H9 (cell line): ENCODE data around the gene ABHD5. TPM values are rescaled to one million over a fixed set of nuclear protein-coding genes. Genes with fewer than 3 reads are reported as not detected.

Source experiments
- DNase-seq: peaks from one replicate; pipeline ENCODE4 v3.0.0-alpha.2; 2017
- H2AFZ ChIP-seq: one replicate; pipeline ENCODE4 v1.6.1; 2013; ENCODE audit warnings: mild to moderate bottlenecking, low read length, control low read depth, moderate library complexity
- H2AK5ac ChIP-seq: 2 replicates; pipeline ENCODE4 v1.6.1; 2013; ENCODE audit warnings: low read length, control low read depth, mixed read lengths; ENCODE audit not compliant: insufficient read length
- H2BK120ac ChIP-seq: one replicate; pipeline ENCODE4 v1.6.1; 2013; ENCODE audit warnings: low read depth, mild to moderate bottlenecking, low read length, control low read depth, inconsistent platforms; ENCODE audit not compliant: poor library complexity, severe bottlenecking
- H2BK12ac ChIP-seq: 2 replicates; pipeline ENCODE4 v1.6.1; 2013; ENCODE audit warnings: low read length, control low read depth, mixed read lengths, low read depth; ENCODE audit not compliant: insufficient read length
- H2BK15ac ChIP-seq: 2 replicates; pipeline ENCODE4 v1.6.1; 2013; ENCODE audit warnings: low read depth, low read length, control low read depth
- H2BK20ac ChIP-seq: one replicate; pipeline ENCODE4 v1.6.1; 2013; ENCODE audit warnings: low read depth, mild to moderate bottlenecking, low read length, control low read depth, inconsistent platforms; ENCODE audit not compliant: poor library complexity, severe bottlenecking
- H2BK5ac ChIP-seq: 2 replicates; pipeline ENCODE4 v1.6.1; 2013; ENCODE audit warnings: low read length, control low read depth, mixed read lengths; ENCODE audit not compliant: insufficient read length
- H3K14ac ChIP-seq: 2 replicates; pipeline ENCODE4 v1.6.1; 2013; ENCODE audit warnings: low read length, control low read depth; ENCODE audit not compliant: insufficient read depth
- H3K18ac ChIP-seq: 2 replicates; pipeline ENCODE4 v1.6.1; 2013; ENCODE audit warnings: low read depth, mild to moderate bottlenecking, mixed read lengths, low read length, control low read depth; ENCODE audit not compliant: insufficient read length
- H3K23ac ChIP-seq: 2 replicates; pipeline ENCODE4 v1.6.1; 2013; ENCODE audit warnings: low read length, control low read depth, mixed read lengths, low read depth; ENCODE audit not compliant: insufficient read length
- H3K23me2 ChIP-seq: 2 replicates; pipeline ENCODE4 v1.6.1; 2013; ENCODE audit warnings: low read depth, mild to moderate bottlenecking, mixed read lengths, low read length, control low read depth; ENCODE audit not compliant: insufficient read length, poor library complexity, severe bottlenecking
- H3K27ac ChIP-seq: 2 replicates; pipeline ENCODE4 v1.5.1; 2013; ENCODE audit warnings: low read length, control low read depth, mixed read lengths, low read depth; ENCODE audit not compliant: insufficient read length
- H3K27me3 ChIP-seq: 2 replicates; pipeline ENCODE4 v1.6.1; 2013; ENCODE audit warnings: low read length, control low read depth, inconsistent platforms; ENCODE audit not compliant: insufficient read depth
- H3K4ac ChIP-seq: 2 replicates; pipeline ENCODE4 v1.6.1; 2013; ENCODE audit warnings: low read depth, mild to moderate bottlenecking, control low read depth, inconsistent platforms, low read length, moderate library complexity
- H3K4me1 ChIP-seq: 2 replicates; pipeline ENCODE4 v1.6.1; 2013; ENCODE audit warnings: low read length, control low read depth, inconsistent platforms; ENCODE audit not compliant: insufficient read depth
- H3K4me2 ChIP-seq: 2 replicates; pipeline ENCODE4 v1.6.1; 2013; ENCODE audit warnings: low read length, control low read depth, mixed read lengths; ENCODE audit not compliant: insufficient read length, insufficient read depth
- H3K56ac ChIP-seq: 2 replicates; pipeline ENCODE4 v1.6.1; 2013; ENCODE audit warnings: low read depth, mild to moderate bottlenecking, mixed read lengths, low read length, control low read depth; ENCODE audit not compliant: insufficient read length
- H3K79me1 ChIP-seq: 2 replicates; pipeline ENCODE4 v1.6.1; 2013; ENCODE audit warnings: low read depth, mild to moderate bottlenecking, moderate library complexity, low read length, control low read depth, inconsistent platforms; ENCODE audit not compliant: insufficient read depth, poor library complexity, severe bottlenecking
- H3K79me2 ChIP-seq: 2 replicates; pipeline ENCODE4 v1.6.1; 2013; ENCODE audit warnings: low read length, control low read depth, inconsistent platforms; ENCODE audit not compliant: insufficient read depth
- H3K9ac ChIP-seq: 2 replicates; pipeline ENCODE4 v1.6.1; 2013; ENCODE audit warnings: low read length, control low read depth, mixed read lengths; ENCODE audit not compliant: insufficient read length; ENCODE audit errors: extremely low read depth
- H3K9me3 ChIP-seq: one replicate; pipeline ENCODE4 v1.6.1; 2013; ENCODE audit warnings: low read depth, low read length, inconsistent platforms; ENCODE audit not compliant: control insufficient read depth
- H3T11ph ChIP-seq: one replicate; pipeline ENCODE4 v1.6.1; 2013; ENCODE audit warnings: mild to moderate bottlenecking, low read length, control low read depth, inconsistent platforms
- H4K20me1 ChIP-seq: one replicate; pipeline ENCODE4 v1.6.1; 2013; ENCODE audit not compliant: control insufficient read depth, insufficient read length, insufficient read depth
- H4K5ac ChIP-seq: 2 replicates; pipeline ENCODE4 v1.6.1; 2013; ENCODE audit warnings: low read depth, mild to moderate bottlenecking, mixed read lengths, low read length, control low read depth; ENCODE audit not compliant: insufficient read length
- H4K8ac ChIP-seq: replicated peaks from 2 replicates; pipeline ENCODE4 v1.6.1; 2013; ENCODE audit warnings: low read length, control low read depth, mixed read lengths, low read depth; ENCODE audit not compliant: insufficient read length
- H4K91ac ChIP-seq: 2 replicates; pipeline ENCODE4 v1.6.1; 2013; ENCODE audit warnings: low read depth, mild to moderate bottlenecking, moderate library complexity, mixed read lengths, low read length, control low read depth; ENCODE audit not compliant: insufficient read length
- H3K27ac Mint-ChIP-seq, 3 experiments: 2 replicates in 2 of 3; 3 replicates in 1 of 3; pipeline ENCODE4 v1.8.0; 2020 to 2021; ENCODE audit warnings: mixed read lengths in 3 of 3, mild to moderate bottlenecking in 1 of 3, moderate library complexity in 1 of 3
- H3K27me3 Mint-ChIP-seq: 2 replicates; pipeline ENCODE4 v1.8.0; 2021; ENCODE audit warnings: low read depth, mild to moderate bottlenecking, moderate library complexity, mixed read lengths
- H3K36me3 Mint-ChIP-seq, 3 experiments: 2 replicates in 2 of 3; 3 replicates in 1 of 3; pipeline ENCODE4 v1.8.0; 2020 to 2021; ENCODE audit warnings: low read depth in 3 of 3, mixed read lengths in 3 of 3; ENCODE audit not compliant: insufficient read depth in 1 of 3
- H3K4me1 Mint-ChIP-seq, 2 experiments: 2 replicates each; pipeline ENCODE4 v1.8.0; 2020; ENCODE audit warnings: mixed read lengths in 2 of 2
- H3K4me3 Mint-ChIP-seq, 2 experiments: 2 replicates in 1 of 2; 3 replicates in 1 of 2; pipeline ENCODE4 v1.8.0; 2020 to 2021; ENCODE audit warnings: mild to moderate bottlenecking in 2 of 2, mixed read lengths in 2 of 2, moderate library complexity in 1 of 2
- H3K9me3 Mint-ChIP-seq, 2 experiments: 2 replicates in 1 of 2; 3 replicates in 1 of 2; pipeline ENCODE4 v1.8.0; 2020; ENCODE audit warnings: mild to moderate bottlenecking in 2 of 2, mixed read lengths in 2 of 2, moderate library complexity in 1 of 2
- CTCF ChIP-seq: fragments of 200-600 bp; sonication (generic); conservative IDR thresholded peaks from 3 replicates; pipeline ENCODE4 v1.8.0; 2021; ENCODE audit warnings: antibody characterized with exemption, mild to moderate bottlenecking
- WGBS: extraction: QIAGEN DNeasy Blood & Tissue Kit; methylation state at CpG from one replicate; pipeline ENCODE4 v1.1.7; 2013; ENCODE audit warnings: missing lambda C conversion rate, low lambda C conversion rate, mixed read lengths; ENCODE audit not compliant: insufficient read length; ENCODE audit errors: extremely low coverage; 5-methylcytosine and 5-hydroxymethylcytosine counted together
- total RNA-seq: library from RNA; stranded (reverse); gene quantifications from 2 replicates; pipeline ENCODE4 v1.2.1, GENCODE V29; 2021

The ABHD5 gene
- total RNA-seq, 1 experiment from 2014 or later, result 13.1 TPM

- Histone ChIP-seq H3K56ac (no peak overlapping the region), H3K23ac (no peak overlapping the region), H3K79me1 (no peaks in the 10 kb centered on the region), H3K4ac (no peak overlapping the region), H3K23me2 (no peaks in the 10 kb centered on the region), H2AK5ac (no peak overlapping the region), H4K91ac (no peak overlapping the region), H2BK12ac (no peak overlapping the region), H3K9ac (no peak overlapping the region), H3K4me2 (no peak overlapping the region), H2BK20ac (no peak overlapping the region), H3K27ac (no peak overlapping the region), H2BK120ac (no peak overlapping the region), H4K8ac (no peak overlapping the region), H3K4me1 (no peaks in the 10 kb centered on the region), H3K27me3 (no peaks in the 10 kb centered on the region), H4K5ac (no peak overlapping the region), H3K79me2 (no peaks in the 10 kb centered on the region), H2AFZ (no peak overlapping the region), H3K14ac (no peak overlapping the region), H4K20me1 (no peaks in the 10 kb centered on the region), H2BK5ac (no peak overlapping the region), H3T11ph (no peak overlapping the region), H3K9me3 (no peaks in the 10 kb centered on the region), H3K18ac (no peak overlapping the region), H2BK15ac (no peak overlapping the region)
- DNase-seq, result no peak
- H3K9me3 Mint-ChIP-seq, result no peaks in the 10 kb centered on the region
- no peak overlapping the region for H3K27ac Mint-ChIP-seq
- H3K4me3 Mint-ChIP-seq, result no peak overlapping the region
- WGBS, result no CpG with 5 or more reads among the region's 5 CpGs
- H3K27me3 Mint-ChIP-seq, result peaks cover 23% of the 10 kb centered on the region
- no peaks in the 10 kb centered on the region for H3K36me3 Mint-ChIP-seq
- TF ChIP-seq CTCF, result no peak
- H3K4me1 Mint-ChIP-seq, result peaks cover 14 to 20% of the 10 kb centered on the region in 2 experiments
Observed at GRCh38 chr3:43771610-43772009, 80.9 kb downstream of the ABHD5 start.
